Choroid plexus epithelial cell (primary cell): ENCODE results near the gene MICAL3.

Source experiments
- DNase-seq: peaks from one replicate; pipeline ENCODE4 v3.0.0-alpha.2; 2010; ENCODE audit warnings: low read depth
- H3K4me3 ChIP-seq: 2 replicates; pipeline ENCODE4 v1.5.1; 2011; ENCODE audit warnings: low read depth, mild to moderate bottlenecking, control low read depth, low read length, moderate library complexity
- TF ChIP-seq, protein P1 (sequence below): conservative IDR thresholded peaks from 2 replicates; pipeline ENCODE4 v1.5.1; 2011; ENCODE audit warnings: low read depth, mild to moderate bottlenecking, control low read depth, inconsistent platforms, low read length, moderate library complexity

MICAL3 gene

DNA sequence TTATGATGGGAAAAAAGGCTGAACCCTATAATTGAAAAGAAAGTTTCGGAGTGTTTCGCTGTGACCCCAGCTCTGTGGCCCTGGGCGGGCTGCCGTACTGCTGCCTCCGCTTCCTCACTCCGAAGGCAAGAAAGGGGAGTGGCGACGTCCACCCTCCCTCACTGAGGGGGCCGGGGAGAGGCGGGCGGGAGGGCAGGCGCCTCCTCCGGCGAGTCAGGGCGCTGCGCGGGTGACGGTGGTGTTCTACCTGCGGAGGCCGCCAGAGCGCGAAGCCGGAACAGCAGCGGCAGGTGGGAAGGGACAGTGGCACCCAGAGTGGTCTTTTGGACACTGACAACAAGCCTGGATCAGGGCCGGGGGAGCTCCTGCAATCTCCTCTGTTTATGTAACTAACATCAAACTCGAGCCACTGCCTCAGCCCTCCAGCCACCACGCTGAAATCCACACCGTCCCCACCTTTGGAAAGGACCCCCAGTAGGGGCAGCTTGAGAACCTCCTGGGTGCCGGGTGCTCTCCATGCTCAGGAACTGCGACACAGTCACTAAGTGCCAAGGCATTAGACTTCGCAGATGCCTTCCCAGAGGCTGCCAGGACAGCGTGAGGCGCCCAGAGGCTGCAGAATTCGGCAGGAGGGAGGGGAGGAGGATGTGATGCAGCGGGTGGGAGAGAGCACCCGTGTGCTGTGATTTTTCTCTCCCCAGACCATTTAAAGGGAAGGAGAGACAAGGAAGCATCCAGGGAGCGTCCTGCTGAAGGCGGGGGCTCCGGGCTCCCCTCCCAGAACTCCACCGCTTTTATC, 275.6 kb downstream of the MICAL3 start:
- TF ChIP-seq, protein P1, sequence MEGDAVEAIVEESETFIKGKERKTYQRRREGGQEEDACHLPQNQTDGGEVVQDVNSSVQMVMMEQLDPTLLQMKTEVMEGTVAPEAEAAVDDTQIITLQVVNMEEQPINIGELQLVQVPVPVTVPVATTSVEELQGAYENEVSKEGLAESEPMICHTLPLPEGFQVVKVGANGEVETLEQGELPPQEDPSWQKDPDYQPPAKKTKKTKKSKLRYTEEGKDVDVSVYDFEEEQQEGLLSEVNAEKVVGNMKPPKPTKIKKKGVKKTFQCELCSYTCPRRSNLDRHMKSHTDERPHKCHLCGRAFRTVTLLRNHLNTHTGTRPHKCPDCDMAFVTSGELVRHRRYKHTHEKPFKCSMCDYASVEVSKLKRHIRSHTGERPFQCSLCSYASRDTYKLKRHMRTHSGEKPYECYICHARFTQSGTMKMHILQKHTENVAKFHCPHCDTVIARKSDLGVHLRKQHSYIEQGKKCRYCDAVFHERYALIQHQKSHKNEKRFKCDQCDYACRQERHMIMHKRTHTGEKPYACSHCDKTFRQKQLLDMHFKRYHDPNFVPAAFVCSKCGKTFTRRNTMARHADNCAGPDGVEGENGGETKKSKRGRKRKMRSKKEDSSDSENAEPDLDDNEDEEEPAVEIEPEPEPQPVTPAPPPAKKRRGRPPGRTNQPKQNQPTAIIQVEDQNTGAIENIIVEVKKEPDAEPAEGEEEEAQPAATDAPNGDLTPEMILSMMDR: peak; percentile 24
- no peak for DNase-seq
- no peak overlapping the region for H3K4me3 ChIP-seq

DNA sequence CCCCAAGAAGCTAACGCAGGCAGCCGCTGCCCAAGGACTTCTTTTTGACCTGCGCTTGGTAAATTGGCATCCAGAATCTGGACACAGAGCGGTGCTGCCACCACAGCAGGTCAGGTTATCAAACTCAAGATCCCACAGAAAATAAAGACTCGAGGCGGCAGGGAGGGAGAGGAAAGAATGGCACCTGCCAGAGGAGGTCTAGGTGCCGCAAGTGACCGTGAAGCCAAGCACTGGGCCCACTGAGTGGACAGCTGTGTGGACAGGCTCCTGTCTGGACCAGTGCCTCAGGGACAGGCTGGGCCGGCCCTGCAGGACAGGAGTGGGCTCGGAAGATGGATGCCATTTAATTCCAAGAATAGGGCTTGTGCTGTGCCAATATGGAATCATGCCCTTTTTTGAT, 277.4 kb downstream of the MICAL3 start:
- TF ChIP-seq, protein P1: no peak
- no peak overlapping the region for H3K4me3 ChIP-seq
- no peak for DNase-seq

GRCh38 chr22:17744430-17744829, 279.9 kb downstream of the MICAL3 start:
- no peak overlapping the region for H3K4me3 ChIP-seq
- TF ChIP-seq, protein P1: no peak
- no peak for DNase-seq

GRCh38 chr22:17743661-17744411, 280.5 kb downstream of the MICAL3 start:
- TF ChIP-seq, protein P1: no peak
- no peak overlapping the region for H3K4me3 ChIP-seq
- peak; percentile 40 for DNase-seq

DNA sequence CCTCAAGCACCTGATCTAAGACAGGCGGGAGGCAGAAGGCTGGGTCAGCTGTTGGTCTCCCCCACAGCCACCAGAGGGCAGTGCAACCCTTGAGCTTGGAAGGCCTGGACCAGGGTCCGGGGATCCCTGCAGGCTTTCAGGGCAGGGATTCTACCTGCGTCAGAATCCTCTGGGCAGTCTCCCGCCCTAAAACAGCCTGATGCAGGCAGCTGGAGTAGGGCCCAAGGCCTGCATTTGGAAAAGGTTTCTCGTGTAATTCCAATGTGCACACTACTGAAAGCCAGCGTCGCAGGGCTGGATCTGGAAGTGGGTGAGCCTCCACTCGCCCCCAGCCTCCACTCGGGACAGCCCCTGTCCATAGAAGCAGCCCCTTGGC, 281.8 kb downstream of the MICAL3 start:
- no peak overlapping the region for H3K4me3 ChIP-seq
- TF ChIP-seq, protein P1: peak; percentile 86
- DNase-seq: peak; percentile 76

DNA sequence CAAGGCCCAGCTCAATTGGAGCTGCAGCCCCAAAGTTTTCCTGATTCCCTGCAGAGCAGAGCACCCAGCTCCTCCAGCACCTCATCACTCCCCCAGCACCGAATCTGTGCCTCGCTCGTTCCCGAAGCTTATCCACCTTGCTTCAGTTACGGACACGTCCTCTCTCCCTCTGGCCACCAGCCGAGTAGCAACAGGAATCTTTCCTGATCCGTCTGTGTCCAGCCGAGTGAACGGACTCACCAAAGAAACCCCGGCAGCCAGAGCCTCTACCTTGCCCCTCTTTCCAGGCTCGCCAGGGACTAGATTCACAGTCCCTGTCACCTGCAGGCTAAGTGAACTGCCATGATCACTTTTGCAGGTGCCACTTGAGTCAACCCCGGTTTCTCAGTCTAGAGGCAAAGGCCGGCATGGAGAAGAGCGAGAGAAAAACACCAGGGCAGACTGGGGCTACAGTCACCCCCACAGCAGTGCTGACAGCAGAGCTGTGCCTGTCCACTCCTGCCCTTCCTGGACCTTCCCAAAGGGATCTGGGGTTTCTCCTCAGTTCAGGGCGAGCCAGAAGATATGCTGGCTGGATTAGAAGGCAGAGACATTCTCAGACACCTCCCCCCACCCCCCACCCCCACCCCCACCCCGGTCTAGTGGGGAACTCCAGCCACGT, 282.4 kb downstream of the MICAL3 start:
- TF ChIP-seq, protein P1: no peak
- H3K4me3 ChIP-seq: no peak overlapping the region
- DNase-seq: no peak
